GM21825 (cell line): ENCODE data around the gene MNAT1.

Experiments used
- ATAC-seq: cut with Tn5 transposase; IDR thresholded peaks from one replicate; pipeline ENCODE4 v1.9.1; 2021; ENCODE audit warnings: mild to moderate bottlenecking, moderate library complexity; ENCODE audit not compliant: unreplicated experiment

The MNAT1 gene

DNA sequence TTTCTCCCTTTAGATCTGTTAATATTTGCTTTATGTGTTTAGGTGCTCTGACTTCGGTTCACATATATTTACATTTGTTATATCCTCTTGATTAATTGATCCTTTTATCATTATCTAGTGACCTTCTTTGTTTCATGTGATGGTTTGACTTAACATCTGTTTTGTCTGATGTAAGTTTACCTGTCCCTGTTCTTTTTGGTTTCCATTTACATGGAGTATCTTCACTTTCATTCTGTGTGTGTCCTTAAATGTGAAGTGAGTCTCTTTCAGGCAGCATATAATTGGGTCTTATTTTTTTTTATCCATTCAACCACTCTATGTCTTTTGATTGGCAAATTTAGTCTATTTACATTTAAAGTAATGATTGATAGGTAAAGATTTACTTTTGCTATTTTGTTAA is 222.1 kb downstream of the MNAT1 start:
- ATAC-seq, result no peak

DNA sequence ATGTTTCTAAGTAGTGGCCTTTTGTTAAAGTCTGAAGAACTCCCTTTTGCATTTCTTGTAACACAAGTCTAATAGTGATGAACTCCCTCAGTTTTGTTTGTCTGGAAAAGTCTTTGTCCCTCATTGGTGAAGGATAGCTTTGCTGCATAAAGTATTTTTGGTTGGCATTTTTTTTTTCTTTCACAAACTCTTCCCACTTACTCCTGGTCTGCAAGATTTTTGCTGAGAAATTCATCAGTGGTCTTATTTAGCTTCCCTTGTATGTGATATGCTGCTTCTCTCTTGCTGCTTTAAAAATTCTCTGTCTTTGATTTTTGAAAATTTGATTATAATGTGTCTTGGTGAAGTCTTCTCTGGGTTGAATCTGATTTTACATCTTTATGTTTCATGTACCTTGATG is 223.6 kb downstream of the MNAT1 start:
- ATAC-seq, result no peak

DNA sequence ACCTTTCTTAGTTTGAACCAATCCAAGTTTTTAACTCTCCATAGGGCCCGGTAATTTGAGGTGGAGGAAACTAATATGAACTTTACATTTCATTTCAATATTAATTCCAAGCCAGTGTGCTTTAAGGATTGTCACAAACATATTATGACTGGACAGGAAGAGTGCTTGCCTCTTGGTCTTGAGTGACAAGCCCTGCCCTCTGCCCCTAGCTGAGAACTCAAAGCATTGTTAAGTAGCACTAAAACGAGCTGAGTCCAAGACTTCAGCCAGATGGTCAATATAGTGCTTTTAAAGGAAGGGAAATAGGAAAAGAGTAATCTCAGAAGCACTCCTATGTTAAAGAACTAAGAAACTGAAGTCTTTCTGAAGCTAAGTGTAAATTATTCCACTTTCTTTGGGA is 229.2 kb downstream of the MNAT1 start:
- no peak for ATAC-seq

DNA sequence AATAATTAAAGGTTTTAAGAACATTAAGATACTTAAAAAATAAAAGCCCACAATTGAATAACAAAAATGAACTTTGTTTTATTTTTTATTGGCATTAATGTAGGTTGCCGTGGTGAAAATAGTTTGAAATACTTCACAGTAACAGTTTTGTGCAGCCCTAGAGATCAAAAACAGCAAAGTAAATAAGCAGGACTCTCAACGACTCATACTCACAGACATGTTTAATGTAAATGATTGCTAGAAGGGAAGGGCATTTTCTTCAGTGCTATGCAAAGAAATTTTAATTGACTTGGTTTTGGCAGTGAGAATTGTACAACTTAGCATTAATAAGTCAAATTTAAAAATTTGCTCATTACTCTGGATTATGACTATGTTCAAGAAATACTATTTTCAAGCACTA is 230.3 kb downstream of the MNAT1 start:
- no peak for ATAC-seq

DNA sequence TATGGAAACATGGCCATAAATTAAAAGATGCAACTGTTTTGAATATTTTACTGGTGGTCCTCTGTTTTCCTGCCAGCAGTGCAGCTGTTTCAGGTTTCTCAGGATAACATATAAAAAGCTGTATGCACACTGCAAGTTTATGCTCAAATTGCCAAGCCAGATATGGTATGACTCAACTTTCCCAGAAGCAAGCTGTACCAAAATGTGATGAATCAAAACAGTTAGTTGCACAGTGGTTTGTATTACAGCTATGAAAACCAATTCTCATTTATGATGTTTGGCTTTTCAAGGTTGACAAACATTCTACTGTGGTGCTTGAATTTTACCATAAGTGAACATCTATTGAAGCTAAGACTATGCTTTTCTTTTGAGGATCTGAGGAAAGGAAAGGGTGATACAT is 230.8 kb downstream of the MNAT1 start:
- ATAC-seq, result no peak

DNA sequence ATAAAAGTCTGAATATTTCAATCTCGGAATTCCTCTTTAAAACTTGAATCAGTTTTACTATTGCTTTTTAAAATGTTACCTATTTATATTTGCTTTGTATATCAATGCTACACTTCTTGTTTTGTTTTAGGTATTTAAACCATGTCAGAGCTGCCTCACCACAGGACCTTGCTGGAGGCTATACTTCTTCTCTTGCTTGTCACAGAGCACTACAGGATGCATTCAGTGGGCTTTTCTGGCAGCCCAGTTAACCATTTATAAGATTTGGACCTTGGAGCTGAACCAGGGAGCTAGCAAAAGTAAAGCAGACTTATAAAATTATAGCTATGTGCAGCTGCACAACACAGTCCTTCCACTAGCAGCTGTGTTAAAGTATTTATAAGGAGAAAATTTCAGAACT is 233.5 kb downstream of the MNAT1 start:
- ATAC-seq, result no peak

DNA sequence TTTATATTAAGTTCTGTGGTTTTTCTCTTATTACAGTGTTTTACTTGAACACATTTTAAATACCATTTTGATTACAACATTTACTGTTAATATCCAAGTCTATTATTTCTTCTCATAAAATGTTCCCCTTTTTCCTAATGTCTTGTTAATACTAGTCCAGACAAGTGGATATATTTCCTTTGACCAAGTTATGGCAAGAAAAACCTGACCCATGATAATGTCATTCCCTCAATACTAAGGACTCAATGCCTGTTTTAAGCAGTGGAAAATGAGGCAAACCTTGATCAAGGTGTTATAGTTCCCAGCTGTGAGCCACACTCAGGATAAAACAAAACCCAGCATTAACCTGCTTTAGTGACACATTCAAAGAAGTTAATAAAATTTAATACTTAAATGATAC is 234.1 kb downstream of the MNAT1 start:
- ATAC-seq, result no peak

DNA sequence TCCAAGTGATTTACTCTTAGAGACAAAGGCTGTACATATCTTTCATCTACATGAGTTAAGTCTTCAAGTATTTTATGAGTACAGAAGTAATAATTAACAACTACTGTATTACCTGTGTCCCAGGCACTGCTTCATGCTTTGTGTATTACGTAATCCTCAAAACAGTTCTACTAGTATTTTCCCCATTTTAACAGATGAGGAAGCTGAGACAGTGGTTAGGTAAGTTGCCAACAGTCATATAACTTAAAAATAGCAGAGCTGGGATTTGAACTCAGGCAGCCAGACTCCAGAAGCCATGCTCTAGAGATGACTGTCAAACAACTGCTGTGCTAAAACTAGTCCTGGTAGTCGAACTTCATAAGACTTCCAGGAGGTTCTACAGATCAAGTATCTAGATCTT is 235.6 kb downstream of the MNAT1 start:
- ATAC-seq, result no peak

DNA sequence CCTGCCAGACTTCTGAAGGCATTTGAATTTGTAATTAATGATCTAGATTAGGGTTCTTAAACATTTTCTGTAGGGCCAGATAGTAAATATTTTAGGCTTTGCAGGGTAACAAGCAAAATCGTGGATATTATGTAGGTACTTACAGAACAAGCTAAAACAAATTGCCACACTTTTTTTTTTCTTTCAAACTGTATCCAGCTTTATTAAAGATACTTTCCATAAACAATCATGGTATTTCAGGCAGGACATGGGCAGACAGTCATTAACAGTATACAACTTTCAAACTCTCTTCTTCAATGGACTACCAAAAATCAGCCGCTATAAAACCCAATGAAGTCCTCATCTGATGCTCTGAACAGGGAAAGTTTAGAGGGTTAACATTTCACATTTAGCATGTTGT is 236.7 kb downstream of the MNAT1 start:
- ATAC-seq, result no peak

DNA sequence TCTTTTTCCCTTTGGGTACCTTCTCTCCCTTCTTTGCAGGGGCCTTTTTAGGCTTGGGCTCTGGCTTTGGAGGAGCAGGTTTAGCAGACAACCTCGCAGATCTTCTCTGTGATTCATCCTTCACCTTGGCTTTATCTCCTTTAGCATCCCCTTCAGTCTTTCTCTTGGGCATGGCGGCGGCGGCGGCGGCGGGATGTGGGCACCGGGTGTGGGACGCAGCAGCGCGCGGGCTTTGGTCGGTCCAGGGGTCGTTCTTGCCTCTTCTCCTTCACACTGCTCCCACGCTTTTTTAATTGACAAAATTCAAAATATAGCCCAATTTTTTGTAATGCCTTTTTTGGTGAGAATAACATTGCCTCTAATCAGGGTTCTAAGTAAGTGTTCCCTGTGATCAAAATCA is 237.7 kb downstream of the MNAT1 start:
- ATAC-seq, result no peak

DNA sequence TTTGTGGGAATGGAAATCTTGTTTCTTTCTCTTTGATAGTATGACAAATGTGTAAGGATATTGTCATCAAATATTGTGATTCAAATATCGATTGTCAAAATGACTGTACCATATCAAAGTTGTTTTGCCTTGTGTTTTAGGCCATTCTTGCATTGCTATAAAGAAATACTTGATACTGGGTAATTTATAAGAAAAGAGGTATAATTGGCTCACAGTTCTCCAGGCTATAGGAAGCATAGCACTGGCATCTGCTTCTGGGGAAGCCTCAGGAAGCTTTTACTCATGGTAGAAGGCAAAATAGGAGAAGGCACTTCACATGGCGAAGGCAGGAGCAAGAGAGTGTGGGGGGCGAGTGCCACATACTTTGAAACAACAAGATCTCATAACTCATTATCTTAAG is 238.5 kb downstream of the MNAT1 start:
- ATAC-seq, result no peak

DNA sequence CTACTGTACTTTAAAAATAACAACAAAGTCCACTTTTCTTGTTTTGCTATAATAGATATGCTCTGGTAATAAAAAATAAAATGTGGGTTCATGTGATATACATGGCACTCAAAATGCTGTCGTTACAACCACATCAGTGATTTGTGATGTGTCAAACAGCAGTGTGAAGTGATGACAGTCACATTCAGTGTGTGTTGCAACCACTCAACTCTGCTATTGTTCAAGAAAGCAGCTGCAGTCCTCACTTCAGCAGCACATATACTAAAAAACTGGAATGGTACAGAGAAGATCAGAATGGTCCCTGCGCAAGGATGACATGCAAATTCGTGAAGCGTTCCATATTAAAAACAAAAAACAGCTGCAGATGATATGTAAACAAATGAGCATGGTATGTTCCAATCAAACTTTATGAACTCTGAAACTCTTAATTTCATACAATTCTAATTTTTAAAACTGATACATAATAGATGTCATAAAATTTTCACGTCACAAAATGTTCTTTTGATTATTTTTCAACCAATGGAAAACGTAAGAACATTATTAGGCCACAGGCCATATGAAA is 239.6 kb downstream of the MNAT1 start:
- no peak for ATAC-seq

DNA sequence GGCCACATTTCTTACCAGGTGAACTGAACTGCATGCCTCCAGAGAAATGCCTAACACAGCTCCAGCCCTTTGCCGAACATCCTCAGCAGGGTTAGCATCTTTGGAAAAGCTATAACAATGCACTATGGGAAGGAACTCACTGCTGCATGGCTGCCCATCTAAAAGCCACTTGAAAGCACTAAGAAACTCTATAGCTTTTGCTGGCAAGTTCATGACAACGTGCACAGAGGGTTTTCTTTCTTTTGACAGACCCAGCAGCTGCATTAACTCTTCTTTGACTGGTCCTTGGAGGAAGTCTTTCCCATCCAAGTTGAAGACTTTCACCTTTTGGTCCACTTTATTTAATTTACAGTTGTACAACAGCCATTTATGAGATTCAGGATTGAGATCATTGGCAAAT is 241.0 kb downstream of the MNAT1 start:
- ATAC-seq, result no peak

DNA sequence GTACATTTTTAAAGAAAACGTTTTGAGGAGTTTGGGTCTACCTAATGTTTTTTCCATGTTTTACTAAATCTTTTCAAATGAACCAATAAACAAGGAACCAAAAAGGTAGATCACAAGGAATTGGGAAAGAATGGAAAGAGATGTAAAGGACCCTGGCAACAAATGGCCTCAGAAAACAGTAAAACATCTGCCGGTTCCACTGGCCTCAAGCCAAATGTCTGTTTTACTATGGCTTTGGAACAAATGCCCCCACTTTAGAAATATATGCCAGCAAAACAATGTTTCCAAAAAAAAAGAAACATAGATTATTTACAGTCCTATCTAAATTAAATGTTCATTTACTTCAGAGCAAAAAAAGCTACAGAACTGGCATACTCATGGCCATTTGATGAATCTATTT is 243.3 kb downstream of the MNAT1 start:
- ATAC-seq, result no peak

DNA sequence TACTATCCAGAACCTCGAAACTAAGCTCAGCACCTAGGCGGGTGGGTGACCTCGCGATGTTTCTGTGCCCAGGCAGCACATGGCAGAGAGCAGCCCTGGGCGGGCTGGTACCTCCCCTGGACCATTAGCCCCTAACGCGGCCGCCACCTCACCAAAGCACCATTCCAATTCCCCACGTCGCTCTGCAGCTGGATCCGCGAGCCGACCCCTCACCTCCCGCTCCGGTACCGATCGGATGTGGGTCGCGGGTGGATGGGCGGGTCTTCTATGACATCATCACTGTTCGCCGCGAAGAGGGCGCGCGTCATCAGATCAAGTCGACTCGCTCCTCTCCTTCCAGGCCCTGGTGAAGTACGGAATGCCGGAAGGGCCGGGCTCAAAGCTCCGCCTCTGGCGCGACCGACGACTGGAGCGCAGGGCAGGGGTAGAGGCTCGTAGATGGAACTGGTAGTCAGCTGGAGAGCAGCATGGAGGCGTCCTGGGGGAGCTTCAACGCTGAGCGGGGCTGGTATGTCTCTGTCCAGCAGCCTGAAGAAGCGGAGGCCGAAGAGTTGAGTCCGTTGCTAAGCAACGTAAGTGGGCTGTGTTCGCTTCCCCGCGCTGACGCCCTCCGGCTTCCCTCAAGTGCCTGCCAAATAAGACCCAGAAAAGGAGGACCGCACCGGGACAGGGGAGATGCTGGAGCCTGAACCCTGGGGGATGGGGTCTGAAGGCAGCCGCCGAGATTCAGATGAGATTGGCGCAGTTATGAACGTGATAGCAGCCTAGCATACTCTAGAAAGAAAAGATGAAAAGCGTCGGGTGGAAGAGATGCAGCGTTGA is 246.5 kb downstream of the MNAT1 start, which contains the start of the genes SLC38A6 and TRMT5:
Gene SLC38A6 (plus strand): TSS at position 435 of the 822 bp plus-strand sequence. CDS start 33 bp downstream, at position 468.
Gene TRMT5 (minus strand): TSS at position 269 of the 822 bp plus-strand sequence. CDS start 106 bp downstream, at position 163.
- ATAC-seq, result peak; percentile 82

DNA sequence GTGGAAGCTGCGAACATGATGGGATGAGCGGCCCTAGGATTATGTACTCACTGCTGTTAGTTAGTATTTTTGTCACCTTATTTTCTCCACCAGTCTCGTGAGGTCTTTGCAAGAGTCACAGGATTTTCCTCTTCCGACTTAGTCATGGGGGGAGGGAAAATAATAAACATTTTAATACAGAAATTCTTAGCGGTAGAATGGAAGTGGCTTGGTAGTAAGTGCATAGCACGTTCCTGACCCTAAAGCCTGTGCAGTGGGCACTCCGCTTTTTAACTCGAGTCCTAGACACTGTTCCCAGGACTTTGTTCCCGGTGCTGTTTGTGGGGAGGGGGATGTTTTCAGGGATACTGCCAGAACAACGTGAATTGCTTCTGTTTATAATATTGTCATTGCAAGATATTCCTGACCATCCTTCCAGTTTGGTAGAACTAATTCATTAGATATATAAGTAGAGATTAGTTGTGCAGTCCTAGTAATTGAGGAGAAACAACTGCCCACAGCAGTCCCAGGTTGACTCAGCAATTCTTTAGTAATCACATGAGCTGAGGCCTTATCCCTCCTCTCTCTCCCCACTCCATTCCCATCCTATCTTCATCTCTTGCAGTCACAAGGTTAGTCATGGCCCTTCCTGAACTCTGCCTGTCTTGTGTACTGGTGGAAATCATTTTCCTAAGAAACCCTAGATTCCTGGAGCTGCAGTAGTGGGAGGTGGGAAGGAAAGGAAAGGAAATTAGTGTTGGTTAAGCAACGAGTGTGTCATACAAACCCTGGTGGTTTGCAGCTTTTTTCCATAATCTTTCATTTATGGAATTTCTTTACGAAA is 247.3 kb downstream of the MNAT1 start:
- no peak for ATAC-seq

DNA sequence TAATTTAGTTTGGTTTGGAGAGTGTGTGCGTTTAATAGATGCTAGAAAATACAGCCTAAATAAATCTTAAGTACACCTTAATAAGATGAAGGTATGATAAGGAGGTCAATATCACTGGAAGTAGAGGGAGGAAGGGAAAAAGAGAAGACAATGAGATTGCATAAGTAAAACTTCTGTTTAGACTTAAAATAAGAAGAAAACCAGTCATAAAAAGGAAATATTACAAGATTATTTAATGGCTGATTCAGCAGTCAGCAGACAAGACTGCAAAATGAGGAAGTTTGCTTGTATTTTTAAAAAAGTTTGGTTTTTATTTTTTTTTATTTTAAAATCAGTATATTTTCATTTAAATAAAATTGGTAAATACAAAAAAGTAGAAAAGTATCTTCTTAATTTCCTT is 249.6 kb downstream of the MNAT1 start:
- ATAC-seq, result no peak

DNA sequence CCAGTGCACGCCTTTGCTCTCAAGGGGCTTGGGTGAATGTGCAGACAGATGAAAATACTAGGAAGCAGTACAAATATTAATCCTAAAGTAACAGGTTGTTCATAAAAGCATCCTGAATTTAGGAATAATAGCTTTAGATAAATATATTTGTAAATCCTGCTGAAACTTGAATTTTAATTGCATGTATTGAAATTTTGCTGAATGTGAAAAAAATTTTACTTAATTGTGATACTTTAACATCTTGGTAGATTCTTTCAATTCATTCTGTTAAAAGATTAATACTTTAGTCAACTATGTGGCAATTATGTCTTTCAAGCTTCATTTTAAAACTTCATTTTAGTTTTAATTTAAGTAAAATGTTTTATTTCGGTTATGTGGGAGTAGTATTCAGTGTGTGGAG is 251.9 kb downstream of the MNAT1 start:
- no peak for ATAC-seq

DNA sequence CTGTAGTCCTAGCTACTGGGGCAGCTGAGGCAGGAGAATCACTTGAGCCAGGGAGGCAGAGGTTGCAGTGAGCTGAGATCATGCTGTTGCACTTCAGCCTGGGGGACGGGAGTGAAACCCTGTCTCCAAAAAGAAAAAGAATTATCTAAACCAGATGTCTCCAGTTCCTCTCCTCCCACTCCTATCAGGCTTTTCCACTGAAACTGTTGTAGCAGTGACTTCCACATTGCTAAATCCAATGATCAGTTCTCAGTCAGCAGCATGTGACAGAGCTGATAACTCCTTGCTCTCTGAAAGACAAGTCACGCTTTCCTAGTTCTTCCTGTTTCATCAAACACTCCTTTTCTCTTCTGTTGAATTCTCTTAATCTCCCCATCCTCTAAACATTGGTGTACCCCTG is 255.0 kb downstream of the MNAT1 start:
- no peak for ATAC-seq

DNA sequence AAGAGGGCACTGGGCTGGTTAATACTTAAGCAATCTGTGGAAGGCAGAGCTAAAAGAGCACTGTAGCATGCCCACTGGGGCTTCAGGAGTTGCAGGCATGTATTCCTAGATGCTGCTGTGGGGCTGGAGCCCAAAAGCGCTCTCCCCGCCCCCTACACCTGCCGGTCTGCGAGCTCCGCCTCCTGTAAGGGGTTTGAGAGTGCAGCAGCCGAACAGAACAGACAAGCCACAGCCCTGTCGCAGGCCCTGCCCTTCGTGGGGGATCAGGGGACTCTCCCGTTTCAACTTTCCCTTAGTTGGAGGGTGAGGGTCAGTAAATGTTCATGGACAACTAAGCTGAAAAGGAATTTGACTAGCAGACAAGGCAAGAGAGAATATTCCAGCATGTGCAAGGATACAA is 264.1 kb downstream of the MNAT1 start:
- ATAC-seq, result no peak

DNA sequence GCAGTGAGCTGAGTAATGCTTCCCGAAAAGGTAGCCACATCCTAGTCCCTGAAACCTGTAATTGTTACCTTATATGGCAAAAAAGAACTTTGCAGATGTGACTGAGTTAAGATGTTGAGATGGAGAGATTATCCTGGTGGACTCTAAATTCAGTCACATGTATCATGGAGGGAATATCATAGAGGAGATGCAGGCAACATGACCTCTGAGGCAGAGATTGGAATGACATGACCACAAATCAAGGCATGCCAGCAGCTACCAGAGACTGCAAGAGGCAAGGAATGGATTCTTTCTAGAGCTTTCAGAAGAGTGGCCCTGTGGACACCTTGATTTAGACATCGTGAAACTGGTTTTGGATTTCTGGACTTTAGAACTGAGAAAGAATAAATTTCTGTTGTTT is 265.0 kb downstream of the MNAT1 start:
- ATAC-seq, result no peak

DNA sequence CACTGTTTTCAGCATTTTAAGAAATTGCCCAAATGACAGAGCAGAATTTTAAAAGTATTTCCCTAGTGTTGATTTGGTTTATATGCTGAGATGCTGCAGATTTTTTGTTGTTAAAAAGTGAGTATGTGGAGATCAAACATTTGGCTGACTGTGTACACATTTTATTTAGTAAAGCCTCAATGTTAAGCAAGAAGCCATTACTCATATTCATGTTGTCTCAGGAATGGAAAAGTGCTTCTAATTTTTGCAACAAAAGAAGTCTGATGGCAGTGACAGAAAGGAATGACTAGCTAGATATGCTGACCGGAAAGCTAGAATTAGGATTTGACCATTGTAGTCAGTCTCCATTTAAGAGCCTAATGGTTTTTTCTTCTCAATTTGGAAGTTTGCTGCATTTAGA is 269.0 kb downstream of the MNAT1 start:
- ATAC-seq, result no peak
